Measurements from ENCODE around the gene WDFY4. TPM values are rescaled to one million over a fixed set of nuclear protein-coding genes. Genes with fewer than 3 reads are reported as not detected.

Gene WDFY4
- total RNA-seq, 1 donor from 2014 or later = 33.8 TPM

GRCh38 chr10:48804740-48805182, 120.1 kb downstream of the WDFY4 start:
- Histone ChIP-seq H3K9me3 (no peaks in the 10 kb centered on the region), H3K4me1 (peaks cover 0 to 6% of the 10 kb centered on the region in 2 donors), H3K4me3 (no peak overlapping the region), H3K27me3 (no peaks in the 10 kb centered on the region), H3K36me3 (no peaks in the 10 kb centered on the region), H3K27ac (peak overlapping the region in 1 of 2 donors; percentile 43)
- no peak for DNase-seq (ENCODE audit: low spot score in 2 of 2)
- TF ChIP-seq CTCF (IDR thresholded peaks at IDR 0.05) = no peak
- intact Hi-C loops (cut with DNase I) = no loop called here

DNA sequence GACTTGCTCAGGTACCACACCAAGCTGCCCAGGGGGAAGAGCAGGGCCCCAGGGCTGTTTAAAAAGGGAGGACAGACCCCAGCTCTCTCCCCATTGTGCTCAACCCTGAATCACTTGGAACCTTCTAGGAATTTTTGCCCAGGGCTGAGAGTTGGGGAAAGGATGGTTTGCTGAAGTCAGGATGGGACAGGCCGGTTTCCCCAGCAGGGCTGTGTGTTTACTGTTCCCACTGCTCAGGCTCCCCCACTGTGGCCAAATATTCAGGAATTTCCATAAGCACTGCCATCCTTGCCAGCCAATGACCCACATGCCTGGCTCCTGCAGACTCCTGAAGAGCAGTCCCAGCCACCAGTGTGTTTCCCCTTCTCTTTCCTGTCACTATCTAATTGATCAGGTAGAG, 120.7 kb downstream of the WDFY4 start:
- H3K4me3 ChIP-seq = peak overlapping the region in 1 of 2 donors; percentile 32
- TF ChIP-seq CTCF (IDR thresholded peaks at IDR 0.05) = no peak

GRCh38 chr10:48805848-48806247, 121.2 kb downstream of the WDFY4 start:
- no peak for DNase-seq (ENCODE audit: low spot score in 2 of 2)
- Histone ChIP-seq H3K36me3 (no peaks in the 10 kb centered on the region), H3K4me3 (peak overlapping the region in 1 of 2 donors; percentile 32), H3K27me3 (no peaks in the 10 kb centered on the region), H3K4me1 (peaks cover 0 to 6% of the 10 kb centered on the region in 2 donors), H3K9me3 (no peaks in the 10 kb centered on the region), H3K27ac (peak overlapping the region in 1 of 2 donors; percentile 43)
- TF ChIP-seq CTCF (IDR thresholded peaks at IDR 0.05) = no peak
- intact Hi-C loops (cut with DNase I) = no loop called here

More for the DNA sequence above, 120.7 kb downstream of the WDFY4 start:
- DNase-seq (ENCODE audit: low spot score in 2 of 2) = no peak
- H3K27ac ChIP-seq = peak overlapping the region in 1 of 2 donors; percentile 43
- H3K4me1 ChIP-seq = peaks cover 0 to 6% of the 10 kb centered on the region in 2 donors
- H3K36me3 ChIP-seq = no peaks in the 10 kb centered on the region
- intact Hi-C loops (cut with DNase I) = no loop called here
- H3K9me3 ChIP-seq = no peaks in the 10 kb centered on the region
- H3K27me3 ChIP-seq = no peaks in the 10 kb centered on the region

DNA sequence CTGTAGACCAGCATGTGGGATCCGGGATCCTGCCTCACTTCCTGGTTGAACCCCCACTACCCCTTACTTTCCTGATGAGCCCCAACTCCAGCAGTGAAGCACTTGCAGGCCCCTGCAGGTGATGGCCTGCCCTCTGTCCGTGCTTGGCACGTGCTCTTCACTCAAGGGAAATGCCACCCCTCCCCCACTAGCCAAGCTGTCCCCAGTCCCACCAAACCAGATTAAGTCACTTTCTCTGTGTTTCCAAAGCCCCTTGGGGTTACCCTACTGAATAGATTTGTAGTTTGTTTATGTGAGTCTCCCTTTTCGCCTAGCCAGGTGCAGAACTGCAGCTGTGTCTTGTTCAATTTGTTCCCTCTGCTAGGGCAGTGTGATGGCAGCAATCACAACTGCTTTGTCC, 121.7 kb downstream of the WDFY4 start:
- Histone ChIP-seq H3K27ac (peak overlapping the region in 1 of 2 donors; percentile 43), H3K9me3 (no peaks in the 10 kb centered on the region), H3K4me1 (peaks cover 0 to 6% of the 10 kb centered on the region in 2 donors), H3K4me3 (peak overlapping the region in 1 of 2 donors; percentile 32), H3K27me3 (no peaks in the 10 kb centered on the region), H3K36me3 (no peaks in the 10 kb centered on the region)
- no peak for TF ChIP-seq CTCF (IDR thresholded peaks at IDR 0.05)
- no peak for DNase-seq (ENCODE audit: low spot score in 2 of 2)
- intact Hi-C loops (cut with DNase I) = no loop called here

DNA sequence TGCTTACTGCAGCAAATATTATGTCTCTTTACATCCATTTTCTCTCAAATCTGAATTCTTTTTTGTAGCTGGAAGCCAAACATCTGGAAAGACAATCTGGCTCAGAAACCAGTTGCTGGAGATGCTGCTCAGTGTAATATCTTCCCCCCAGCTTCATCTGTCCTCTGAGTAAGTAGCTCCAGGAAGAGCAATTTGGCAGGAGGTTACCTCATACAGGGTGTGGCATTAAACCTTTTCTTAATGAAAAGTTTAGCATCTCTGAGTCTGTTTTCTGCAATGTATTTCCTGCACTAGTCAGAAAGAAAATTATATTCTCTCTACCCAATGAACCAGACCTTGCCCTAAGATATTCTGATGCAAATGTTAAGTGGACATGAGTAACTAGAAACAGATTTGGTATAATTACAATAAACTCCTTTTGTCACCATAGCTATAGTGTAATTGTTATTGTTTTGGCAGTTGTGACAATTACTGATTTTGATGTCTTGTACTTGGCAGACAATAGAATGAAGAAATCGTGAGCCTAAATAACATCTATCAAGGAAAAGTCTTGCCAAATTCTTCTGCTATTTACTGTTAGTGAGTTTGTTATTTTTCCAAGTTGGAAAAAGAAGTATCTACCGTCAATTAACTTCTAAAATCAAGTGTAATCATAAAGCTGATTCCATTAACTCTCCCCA, 123.3 kb downstream of the WDFY4 start:
- Histone ChIP-seq H3K36me3 (no peaks in the 10 kb centered on the region), H3K9me3 (no peaks in the 10 kb centered on the region), H3K4me3 (no peak overlapping the region), H3K27me3 (no peaks in the 10 kb centered on the region), H3K4me1 (peaks cover 0 to 6% of the 10 kb centered on the region in 2 donors), H3K27ac (no peak overlapping the region)
- TF ChIP-seq CTCF (IDR thresholded peaks at IDR 0.05) = no peak
- intact Hi-C loops (cut with DNase I) = no loop called here
- no peak for DNase-seq (ENCODE audit: low spot score in 2 of 2)
